B cell (primary cell): Measurements from ENCODE around the gene AFAP1L1. TPM values are rescaled to one million over a fixed set of nuclear protein-coding genes. Genes with fewer than 3 reads are reported as not detected.

Experiments used
- ATAC-seq: fragments of 200-7000 bp; cut with Tn5 transposase; one replicate; pipeline ENCODE4 v1.10.0; 2021; ENCODE audit warnings: low read depth, mild to moderate bottlenecking, moderate number of reproducible peaks, moderate library complexity
- CTCF ChIA-PET: fragments of 350-600 bp; sonication (Branson Sonifier 250); formaldehyde crosslinking; loops from one replicate; lab custom pipeline; 2021; ENCODE audit warnings: antibody characterized with exemption, inconsistent platforms; lab: Charles Lee
- POLR2A ChIA-PET: fragments of 350-600 bp; sonication (Branson Sonifier 250); formaldehyde crosslinking; loops from one replicate; lab custom pipeline; 2021; ENCODE audit warnings: antibody characterized with exemption; lab: Charles Lee
- DNase-seq: peaks from one replicate; pipeline ENCODE4 v3.0.0; 2013
- H2AFZ ChIP-seq: 2 replicates; pipeline ENCODE4 v1.6.1; 2012; ENCODE audit warnings: mild to moderate bottlenecking, low read depth, low read length; ENCODE audit not compliant: insufficient read depth, poor library complexity, severe bottlenecking
- H3K27ac ChIP-seq, 2 donors: 1 replicate in 1 of 2; 2 replicates in 1 of 2; pipeline ENCODE4 v1.5.1; 2012 to 2013; ENCODE audit warnings: low read length in 2 of 2, mild to moderate bottlenecking in 2 of 2, moderate library complexity in 1 of 2
- H3K27me3 ChIP-seq, 4 experiments: fragments of 200-600 bp in 1 of 4; sonication (generic) in 1 of 4; replicated peaks in 1 of 4; 1 replicate in 2 of 4; 2 replicates in 2 of 4; pipeline versions ENCODE4 v1.6.1 to v1.7.0; 2013 to 2016; ENCODE audit warnings: low read length in 3 of 4, mild to moderate bottlenecking in 2 of 4, mixed read lengths in 1 of 4, moderate library complexity in 1 of 4; ENCODE audit not compliant: insufficient read depth in 4 of 4, control insufficient read depth in 3 of 4; ENCODE audit errors: control extremely low read depth in 1 of 4
- H3K36me3 ChIP-seq, 2 experiments: replicated peaks in 1 of 2; 1 replicate in 1 of 2; 2 replicates in 1 of 2; pipeline versions ENCODE4 v1.6.1 to v1.7.1; 2013; ENCODE audit warnings: low read length in 1 of 2; ENCODE audit not compliant: insufficient read depth in 2 of 2, control insufficient read depth in 1 of 2; ENCODE audit errors: control extremely low read depth in 1 of 2, extremely low read depth in 1 of 2
- H3K4me1 ChIP-seq, 2 donors: fragments of 200-600 bp in 1 of 2; sonication (generic) in 1 of 2; 1 replicate in 1 of 2; 2 replicates in 1 of 2; pipeline versions ENCODE4 v1.5.1 to v1.6.1; 2013 to 2017; ENCODE audit warnings: low read length in 2 of 2; ENCODE audit not compliant: control insufficient read depth in 2 of 2, insufficient read depth in 2 of 2
- H3K4me2 ChIP-seq: replicated peaks from 2 replicates; pipeline ENCODE3; 2012; ENCODE audit warnings: mild to moderate bottlenecking, low read depth, low read length; ENCODE audit not compliant: poor library complexity, severe bottlenecking
- H3K4me3 ChIP-seq, 5 experiments: fragments of 200-600 bp in 1 of 5; sonication (generic) in 1 of 5; 1 replicate in 3 of 5; 2 replicates in 2 of 5; pipeline versions ENCODE4 v1.5.1 to v1.7.0; 2011 to 2016; ENCODE audit warnings: low read length in 4 of 5, mild to moderate bottlenecking in 4 of 5, low read depth in 2 of 5, control low read depth in 1 of 5, moderate library complexity in 1 of 5; ENCODE audit not compliant: insufficient read depth in 1 of 5; ENCODE audit errors: control extremely low read depth in 1 of 5, extremely low read depth in 1 of 5
- H3K79me2 ChIP-seq: fragments of 200-600 bp; sonication (generic); one replicate; pipeline ENCODE4 v1.6.0; 2016; ENCODE audit warnings: low read length; ENCODE audit not compliant: control insufficient read depth, insufficient read depth
- H3K9ac ChIP-seq: fragments of 200-600 bp; sonication (generic); 2 replicates; pipeline ENCODE4 v1.6.1; 2017; ENCODE audit warnings: mild to moderate bottlenecking, low read length, moderate library complexity
- H3K9me3 ChIP-seq, 3 donors: one replicate each; pipeline versions ENCODE4 v1.6.1 to v1.7.1; 2013; ENCODE audit warnings: low read length in 2 of 3; ENCODE audit not compliant: control insufficient read depth in 2 of 3, insufficient read depth in 1 of 3; ENCODE audit errors: control extremely low read depth in 1 of 3
- H4K20me1 ChIP-seq: 2 replicates; pipeline ENCODE4 v1.6.0; 2012; ENCODE audit warnings: mild to moderate bottlenecking, low read length; ENCODE audit not compliant: insufficient read depth, control insufficient read depth, poor library complexity, severe bottlenecking
- H3K27ac Mint-ChIP-seq: one replicate; pipeline ENCODE4 v1.8.0; 2021; ENCODE audit warnings: mixed read lengths
- H3K27me3 Mint-ChIP-seq: one replicate; pipeline ENCODE4 v1.8.0; 2021; ENCODE audit warnings: mixed read lengths
- H3K4me1 Mint-ChIP-seq: one replicate; pipeline ENCODE4 v1.8.0; 2021; ENCODE audit warnings: mixed read lengths
- H3K4me3 Mint-ChIP-seq: one replicate; pipeline ENCODE4 v1.8.0; 2021; ENCODE audit warnings: mixed read lengths
- H3K9me3 Mint-ChIP-seq: one replicate; pipeline ENCODE4 v1.8.0; 2022; ENCODE audit warnings: mixed read lengths; ENCODE audit not compliant: insufficient read depth
- CTCF ChIP-seq: fragments of 200-600 bp; IDR thresholded peaks from one replicate; pipeline ENCODE4 v1.8.0; 2022; ENCODE audit warnings: antibody characterized with exemption, mild to moderate bottlenecking
- EZH2 ChIP-seq: IDR thresholded peaks from 2 replicates; pipeline ENCODE4 v1.6.1; 2012; ENCODE audit warnings: borderline replicate concordance, low read depth, mild to moderate bottlenecking, moderate library complexity, low read length; ENCODE audit not compliant: insufficient read depth, poor library complexity, severe bottlenecking
- WGBS: methylation state at CpG from one replicate; pipeline ENCODE4 v1.1.5; 2013; ENCODE audit warnings: missing lambda C conversion rate; ENCODE audit not compliant: insufficient coverage; 5-methylcytosine and 5-hydroxymethylcytosine counted together
- intact Hi-C: fragments of 100-400 bp; cut with micrococcal nuclease; formaldehyde crosslinking; loops from one replicate; pipeline ENCODE4 v1.10.0; 2022
- polyA plus RNA-seq: library from polyadenylated mRNA; depleted of rRNA; stranded (reverse); fragments of >200 nt; gene quantifications from 2 replicates; pipeline ENCODE4 v1.2.3, GENCODE V29; 2012
- total RNA-seq, 2 donors: library from RNA; stranded (reverse); fragments of 120-200 nt in 1 of 2; gene quantifications; 1 replicate in 1 of 2; 2 replicates in 1 of 2; pipeline versions ENCODE4 v1.2.3 to v1.2.4, GENCODE V29; 2013 to 2022

Gene AFAP1L1
- total and polyA plus RNA-seq, 2 donors (not counting 1 experiment from before 2014, with no cell fraction given) = not detected

- Histone ChIP-seq H3K4me2 (no peak overlapping the region), H3K9me3 (no peaks in the 10 kb centered on the region), H3K27ac (no peak overlapping the region), H3K4me1 (no peaks in the 10 kb centered on the region), H3K4me3 (no peak overlapping the region), H3K9ac (no peak overlapping the region), H2AFZ (no peak overlapping the region), H3K36me3 (no peaks in the 10 kb centered on the region), H3K27me3 (no peaks in the 10 kb centered on the region), H3K79me2 (no peaks in the 10 kb centered on the region), H4K20me1 (no peaks in the 10 kb centered on the region)
- Mint-ChIP-seq H3K27me3 (peaks cover 25% of the 10 kb centered on the region), H3K4me3 (no peak overlapping the region), H3K9me3 (no peaks in the 10 kb centered on the region), H3K4me1 (no peaks in the 10 kb centered on the region), H3K27ac (no peak overlapping the region)
- TF ChIP-seq CTCF (no peak), EZH2 (no peak)
- ATAC-seq (no peak), DNase-seq (no peak)
- WGBS = no CpG with 5 or more reads among the region's 2 CpGs
- POLR2A ChIA-PET = no interaction called here
- intact Hi-C loops = no loop called here
- CTCF ChIA-PET = no interaction called here
These were observed 44.4 kb upstream of the AFAP1L1 start for GRCh38 chr5:149227168-149227826.

GRCh38 chr5:149228618-149229297 is 42.9 kb upstream of the AFAP1L1 start:
- Histone ChIP-seq H3K4me3 (no peak overlapping the region), H3K4me2 (no peak overlapping the region), H3K79me2 (no peaks in the 10 kb centered on the region), H3K4me1 (no peaks in the 10 kb centered on the region), H4K20me1 (no peaks in the 10 kb centered on the region), H2AFZ (no peak overlapping the region), H3K27me3 (no peaks in the 10 kb centered on the region), H3K9me3 (no peaks in the 10 kb centered on the region), H3K9ac (no peak overlapping the region), H3K27ac (no peak overlapping the region), H3K36me3 (no peaks in the 10 kb centered on the region)
- ChIA-PET POLR2A (no interaction called here), CTCF (no interaction called here)
- ATAC-seq = no peak
- H3K27me3 Mint-ChIP-seq = peaks cover 29% of the 10 kb centered on the region
- no peak overlapping the region for H3K27ac Mint-ChIP-seq
- H3K4me3 Mint-ChIP-seq = no peak overlapping the region
- no peaks in the 10 kb centered on the region for H3K9me3 Mint-ChIP-seq
- intact Hi-C loops = no loop called here
- H3K4me1 Mint-ChIP-seq = no peaks in the 10 kb centered on the region
- no peak for DNase-seq
- WGBS = 5% methylated on average over 4 of the region's 5 CpGs
- TF ChIP-seq EZH2 = no peak
- no peak for TF ChIP-seq CTCF
